Heart left ventricle (tissue), 13 donors: ENCODE measurements around the gene RSPH1.

Source experiments
- POLR2A ChIP-seq, 2 donors: fragments of 450-650 bp; IDR thresholded peaks; one replicate each; pipeline ENCODE4 v1.6.1; 2017; ENCODE audit warnings: antibody characterized with exemption in 2 of 2, mild to moderate bottlenecking in 2 of 2, moderate library complexity in 2 of 2
- TF ChIP-seq, protein P1 (sequence below), 12 donors: fragments of 200-600 bp; sonication (generic) in 4 of 12; IDR thresholded peaks; one replicate each; pipeline versions ENCODE4 v1.5.0 to v1.8.0; 2018 to 2022; ENCODE audit warnings: antibody characterized with exemption in 12 of 12, mild to moderate bottlenecking in 5 of 12
- donor health status: ischemic (EF 13 %, LVEDD 7.1; RV severe dilation, severe dysfunction).
- donor health status: DM: no; HTN: yes; CAD: no.
- donor health status: DM: no; HTN: no; CAD: no.
- donor health status: ischemic (EF 25% LVEDD 6.9; RV normal size, moderate dysfunction).
- donor health status: ischemic (EF 25% LVEDD 5.7; RV mildly dilated, moderate dysfunction).
- donor health status: ischemic (EF 35%, LVEDD 5.7; RV mildly dilated, moderate dysfunction).
- donor health status: nonischemic (EF 11% LVEDD 7.7; RV severe dilation, severe dysfunction).
- donor health status: DM: yes; HTN: yes; CAD: no.
- donor health status: PGD.
- donor health status: ischemic (EF 29% LVEDD 5.4; RV normal size, mild dysfunction).
- donor health status: nonischemic (EF 23%, LVEDD 6.1; RV moderate dilation, normal function).

GRCh38 chr21:42436914-42437313 lies 59.1 kb downstream of the RSPH1 start:
- TF ChIP-seq, protein P1, sequence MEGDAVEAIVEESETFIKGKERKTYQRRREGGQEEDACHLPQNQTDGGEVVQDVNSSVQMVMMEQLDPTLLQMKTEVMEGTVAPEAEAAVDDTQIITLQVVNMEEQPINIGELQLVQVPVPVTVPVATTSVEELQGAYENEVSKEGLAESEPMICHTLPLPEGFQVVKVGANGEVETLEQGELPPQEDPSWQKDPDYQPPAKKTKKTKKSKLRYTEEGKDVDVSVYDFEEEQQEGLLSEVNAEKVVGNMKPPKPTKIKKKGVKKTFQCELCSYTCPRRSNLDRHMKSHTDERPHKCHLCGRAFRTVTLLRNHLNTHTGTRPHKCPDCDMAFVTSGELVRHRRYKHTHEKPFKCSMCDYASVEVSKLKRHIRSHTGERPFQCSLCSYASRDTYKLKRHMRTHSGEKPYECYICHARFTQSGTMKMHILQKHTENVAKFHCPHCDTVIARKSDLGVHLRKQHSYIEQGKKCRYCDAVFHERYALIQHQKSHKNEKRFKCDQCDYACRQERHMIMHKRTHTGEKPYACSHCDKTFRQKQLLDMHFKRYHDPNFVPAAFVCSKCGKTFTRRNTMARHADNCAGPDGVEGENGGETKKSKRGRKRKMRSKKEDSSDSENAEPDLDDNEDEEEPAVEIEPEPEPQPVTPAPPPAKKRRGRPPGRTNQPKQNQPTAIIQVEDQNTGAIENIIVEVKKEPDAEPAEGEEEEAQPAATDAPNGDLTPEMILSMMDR (IDR thresholded peaks at IDR 0.05) = no peak
- no peak for TF ChIP-seq POLR2A (IDR thresholded peaks at IDR 0.05)
